OCI-LY1 (cell line): ENCODE results near the gene CDKAL1.

Experiments used
- H2AFZ ChIP-seq: fragments of 200-600 bp; sonication (generic), shearing (Covaris generic); 2 replicates; pipeline ENCODE4 v1.6.0; 2014; ENCODE audit warnings: antibody characterized with exemption, mild to moderate bottlenecking, low read length
- H3F3A ChIP-seq: fragments of 200-600 bp; sonication (generic), shearing (Covaris generic); 2 replicates; pipeline ENCODE4 v1.6.0; 2014; ENCODE audit warnings: mild to moderate bottlenecking, antibody characterized with exemption, low read length, moderate library complexity; ENCODE audit not compliant: insufficient read depth
- H3K27ac ChIP-seq: fragments of 200-600 bp; sonication (generic); 2 replicates; pipeline ENCODE4 v1.5.1; 2014; ENCODE audit warnings: low read length, mixed run types, mild to moderate bottlenecking, low read depth; ENCODE audit not compliant: poor library complexity, severe bottlenecking
- H3K27me3 ChIP-seq: fragments of 200-600 bp; sonication (generic); 2 replicates; pipeline ENCODE4 v1.6.0; 2014; ENCODE audit warnings: antibody characterized with exemption, mild to moderate bottlenecking, low read length, moderate library complexity; ENCODE audit not compliant: insufficient read depth
- H3K36me3 ChIP-seq: fragments of 200-600 bp; sonication (generic); 2 replicates; pipeline ENCODE4 v1.6.1; 2014; ENCODE audit warnings: mild to moderate bottlenecking, antibody characterized with exemption, low read length, moderate library complexity, mixed read lengths; ENCODE audit not compliant: insufficient read depth
- H3K4me1 ChIP-seq: fragments of 200-600 bp; sonication (generic); 2 replicates; pipeline ENCODE4 v1.5.1; 2014; ENCODE audit warnings: mild to moderate bottlenecking, low read length, moderate library complexity; ENCODE audit not compliant: insufficient read depth, severe bottlenecking
- H3K4me2 ChIP-seq: fragments of 200-600 bp; sonication (generic), shearing (Covaris generic); 2 replicates; pipeline ENCODE4 v1.6.1; 2014; ENCODE audit warnings: low read length
- H3K4me3 ChIP-seq: fragments of 200-600 bp; sonication (generic); 2 replicates; pipeline ENCODE4 v1.5.1; 2014; ENCODE audit warnings: low read length, low read depth, mild to moderate bottlenecking, mixed read lengths; ENCODE audit not compliant: poor library complexity, severe bottlenecking
- H3K79me2 ChIP-seq: fragments of 200-600 bp; shearing (Covaris generic); 2 replicates; pipeline ENCODE4 v1.6.1; 2016; ENCODE audit warnings: mixed run types, low read length, mixed read lengths; ENCODE audit not compliant: insufficient read depth
- H3K9ac ChIP-seq: fragments of 200-600 bp; sonication (generic), shearing (Covaris generic); 2 replicates; pipeline ENCODE4 v1.6.1; 2014; ENCODE audit warnings: mild to moderate bottlenecking, low read length, mixed read lengths
- H3K9me2 ChIP-seq: fragments of 200-600 bp; sonication (generic), shearing (Covaris generic); 2 replicates; pipeline ENCODE4 v1.6.1; 2014; ENCODE audit warnings: low read depth, mild to moderate bottlenecking, low read length, mixed read lengths
- H3K9me3 ChIP-seq: fragments of 200-600 bp; shearing (Covaris generic); 2 replicates; pipeline ENCODE4 v1.6.1; 2014; ENCODE audit warnings: low read length, mixed read lengths
- H4K20me1 ChIP-seq: fragments of 200-600 bp; sonication (generic), shearing (Covaris generic); 2 replicates; pipeline ENCODE4 v1.6.0; 2016; ENCODE audit warnings: mild to moderate bottlenecking, low read length; ENCODE audit not compliant: insufficient read depth
- CTCF ChIP-seq: fragments of 200-600 bp; sonication (generic), shearing (Covaris generic); IDR thresholded peaks from 2 replicates; pipeline ENCODE4 v1.5.1; 2017; ENCODE audit warnings: mild to moderate bottlenecking, antibody characterized with exemption, low read length, moderate library complexity, mixed read lengths
- EZH2 ChIP-seq: fragments of 200-600 bp; sonication (generic), shearing (Covaris generic); IDR thresholded peaks from 2 replicates; pipeline ENCODE4 v1.8.0; 2017; ENCODE audit warnings: borderline replicate concordance, mixed run types, mild to moderate bottlenecking, antibody characterized with exemption, low read length, moderate library complexity, mixed read lengths

CDKAL1 gene

GRCh38 chr6:21074484-21074883 lies 540.2 kb downstream of the CDKAL1 start:
- Histone ChIP-seq H3K4me1 (no peaks in the 10 kb centered on the region), H3K79me2 (no peaks in the 10 kb centered on the region)

GRCh38 chr6:21075986-21076385 lies 541.7 kb downstream of the CDKAL1 start:
- no peak for TF ChIP-seq EZH2
- TF ChIP-seq CTCF, result no peak
- no peaks in the 10 kb centered on the region for H3K36me3 ChIP-seq
- no peaks in the 10 kb centered on the region for H3K27me3 ChIP-seq
- H3F3A ChIP-seq, result no peaks in the 10 kb centered on the region; the same call in 1 of the 2 replicates
- no peak overlapping the region for H3K9ac ChIP-seq
- no peaks in the 10 kb centered on the region for H4K20me1 ChIP-seq
- H3K9me2 ChIP-seq, result no peaks in the 10 kb centered on the region
- peaks cover 4% of the 10 kb centered on the region; the same call in 1 of the 2 replicates for H3K9me3 ChIP-seq
- H3K4me3 ChIP-seq, result no peak overlapping the region
- H3K4me2 ChIP-seq, result no peak overlapping the region
- H3K4me1 ChIP-seq, result no peaks in the 10 kb centered on the region
- H3K79me2 ChIP-seq, result no peaks in the 10 kb centered on the region
- H3K27ac ChIP-seq, result no peak overlapping the region
- H2AFZ ChIP-seq, result no peak overlapping the region

More at GRCh38 chr6:21074484-21074883, 540.2 kb downstream of the CDKAL1 start:
- H3K4me2 ChIP-seq, result no peak overlapping the region
- no peaks in the 10 kb centered on the region for H3K27me3 ChIP-seq
- no peak overlapping the region for H3K4me3 ChIP-seq
- H3K9me3 ChIP-seq, result peaks cover 4% of the 10 kb centered on the region; the same call in 1 of the 2 replicates
- H3K36me3 ChIP-seq, result no peaks in the 10 kb centered on the region; the same call in 1 of the 2 replicates
- no peaks in the 10 kb centered on the region for H4K20me1 ChIP-seq
- H3K27ac ChIP-seq, result no peak overlapping the region
- no peaks in the 10 kb centered on the region for H3K9me2 ChIP-seq
- no peaks in the 10 kb centered on the region; the same call in 1 of the 2 replicates for H3F3A ChIP-seq
- no peak overlapping the region for H3K9ac ChIP-seq
- TF ChIP-seq CTCF (no peak), EZH2 (no peak)
- no peak overlapping the region for H2AFZ ChIP-seq

GRCh38 chr6:21078497-21078896 lies 544.2 kb downstream of the CDKAL1 start:
- no peaks in the 10 kb centered on the region for H3K9me3 ChIP-seq
- no peaks in the 10 kb centered on the region for H3K9me2 ChIP-seq
- H3K36me3 ChIP-seq, result no peaks in the 10 kb centered on the region
- no peaks in the 10 kb centered on the region for H3K4me1 ChIP-seq
- H3K4me2 ChIP-seq, result no peak overlapping the region
- no peaks in the 10 kb centered on the region for H3K27me3 ChIP-seq
- no peaks in the 10 kb centered on the region; the same call in 1 of the 2 replicates for H3F3A ChIP-seq
- no peaks in the 10 kb centered on the region for H3K79me2 ChIP-seq
- no peak overlapping the region for H2AFZ ChIP-seq
- no peak overlapping the region for H3K4me3 ChIP-seq
- H3K27ac ChIP-seq, result no peak overlapping the region
- TF ChIP-seq EZH2 (no peak), CTCF (no peak)
- no peak overlapping the region for H3K9ac ChIP-seq
- no peaks in the 10 kb centered on the region for H4K20me1 ChIP-seq
